ENCODE measurements around the gene LKAAEAR1.

The LKAAEAR1 gene

DNA sequence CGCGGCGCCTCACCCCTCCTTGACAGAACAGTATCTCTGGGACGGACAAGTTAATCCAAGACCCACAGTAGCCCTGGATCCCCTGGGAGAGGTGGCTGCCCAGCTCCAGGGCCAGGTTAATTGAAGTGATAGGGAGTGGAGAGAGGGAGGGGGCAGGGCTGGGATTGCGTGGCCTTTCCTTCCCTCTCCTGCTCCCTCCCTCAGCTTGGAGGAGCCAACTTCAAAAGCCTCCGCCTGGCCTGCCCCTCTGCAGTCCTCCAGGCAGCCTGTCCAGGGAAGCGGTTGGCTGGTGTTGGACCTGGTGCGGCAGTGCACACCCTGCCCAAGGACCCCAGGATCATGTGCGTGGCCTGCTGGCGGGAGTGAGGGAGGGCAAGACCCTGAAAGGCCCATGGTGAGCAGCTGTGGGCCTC is 48.3 kb downstream of the LKAAEAR1 start, which contains the start of gene C20orf204:
TSS of gene C20orf204 (plus strand) at position 250 of the 413 bp plus-strand sequence. CDS start at position 392, 142 bp downstream.
- DNase-seq: no peak

- DNase-seq: no peak
Observed at GRCh38 chr20:64035066-64035932, 48.9 kb downstream of the LKAAEAR1 start.

GRCh38 chr20:64033981-64034493 is 50.2 kb downstream of the LKAAEAR1 start:
- DNase-seq: no peak
